ENCODE measurements around the gene LMO3. TPM values are rescaled to one million over a fixed set of nuclear protein-coding genes. Genes with fewer than 3 reads are reported as not detected.

Gene LMO3
- total RNA-seq, 1 donor from 2014 or later: 61.2 TPM

- DNase-seq (ENCODE audit: low spot score): no peak
Measured at GRCh38 chr12:16602412-16602811, 3.5 kb downstream of the LMO3 start.

GRCh38 chr12:16600525-16600924, 5.4 kb downstream of the LMO3 start:
- DNase-seq (ENCODE audit: low spot score): no peak

GRCh38 chr12:16599081-16599480, 6.9 kb downstream of the LMO3 start:
- no peak for DNase-seq (ENCODE audit: low spot score)

DNA sequence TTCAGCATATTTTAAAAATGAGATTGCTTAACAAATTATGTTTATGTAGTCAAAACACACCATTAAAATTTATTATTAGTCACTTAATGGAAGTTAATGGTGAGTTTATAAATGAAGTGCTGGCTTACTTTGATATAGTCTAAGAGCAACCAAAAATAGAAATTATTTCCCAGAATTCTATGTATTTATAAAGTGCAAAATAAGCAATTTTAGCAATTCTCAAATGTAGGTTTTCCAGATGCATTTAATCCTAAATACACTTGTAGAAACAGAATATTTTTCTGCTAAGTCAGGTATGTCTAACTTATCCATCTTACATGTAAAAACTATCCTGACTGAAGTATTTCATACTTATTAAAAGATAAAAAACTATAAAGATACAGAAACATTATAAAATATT, 11.2 kb downstream of the LMO3 start:
- DNase-seq (ENCODE audit: low spot score): no peak

GRCh38 chr12:16593546-16593945, 12.4 kb downstream of the LMO3 start:
- no peak for DNase-seq (ENCODE audit: low spot score)

GRCh38 chr12:16590645-16591044, 15.3 kb downstream of the LMO3 start:
- no peak for DNase-seq (ENCODE audit: low spot score)

DNA sequence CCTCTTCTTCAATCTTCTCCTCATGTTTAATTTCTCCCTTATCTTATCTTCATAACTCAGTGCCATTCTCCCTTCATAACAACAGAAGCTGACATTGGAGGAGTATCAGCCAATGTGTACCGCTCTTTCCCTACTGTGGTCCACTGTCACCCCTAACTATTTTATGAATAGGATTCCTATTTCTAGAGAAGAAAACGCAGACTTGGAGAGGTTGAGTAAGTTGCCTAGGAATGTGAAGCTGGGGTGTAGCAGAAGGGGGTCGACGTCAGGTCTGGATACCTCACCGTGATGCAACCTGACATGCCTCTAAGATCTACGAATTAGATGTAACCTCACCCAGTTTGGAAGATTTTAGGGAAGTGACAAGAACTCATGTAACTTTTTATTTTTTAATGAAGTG, 17.1 kb downstream of the LMO3 start:
- DNase-seq (ENCODE audit: low spot score): no peak

DNA sequence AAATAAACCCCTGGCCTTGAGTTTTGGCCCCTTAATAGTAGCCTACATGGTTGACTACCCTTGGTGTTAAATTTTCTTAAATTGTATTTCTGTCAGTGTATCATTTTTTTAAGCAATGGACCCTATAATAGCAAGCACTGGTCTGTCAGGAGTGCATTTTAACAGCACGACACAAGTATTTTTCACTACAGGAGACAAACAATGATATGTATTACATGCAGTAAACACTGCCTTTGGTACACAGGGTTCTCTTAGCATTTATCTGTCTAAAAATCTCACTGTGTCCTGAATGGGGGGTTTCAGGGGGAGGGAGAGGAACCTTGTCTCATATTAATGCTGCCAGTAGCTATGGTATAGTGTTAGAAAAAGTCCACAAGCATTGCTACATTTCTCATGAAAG, 18.4 kb downstream of the LMO3 start:
- DNase-seq (ENCODE audit: low spot score): no peak

DNA sequence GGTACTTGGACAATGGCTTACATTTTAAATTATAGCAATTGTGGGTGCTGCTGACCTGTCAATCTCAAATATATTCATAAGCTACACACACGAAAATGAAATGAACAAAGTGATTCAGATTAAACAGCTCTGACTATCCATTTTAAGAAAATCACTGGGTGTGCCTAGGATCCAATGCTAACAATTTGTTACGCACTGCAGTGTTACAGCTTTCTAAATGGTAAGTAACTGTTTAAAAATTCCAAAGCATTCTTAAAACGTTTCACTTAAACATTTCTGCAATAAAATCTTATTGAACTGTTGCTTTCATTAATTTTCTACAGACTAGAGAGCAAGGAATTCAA, 18.9 kb downstream of the LMO3 start:
- DNase-seq (ENCODE audit: low spot score): no peak

DNA sequence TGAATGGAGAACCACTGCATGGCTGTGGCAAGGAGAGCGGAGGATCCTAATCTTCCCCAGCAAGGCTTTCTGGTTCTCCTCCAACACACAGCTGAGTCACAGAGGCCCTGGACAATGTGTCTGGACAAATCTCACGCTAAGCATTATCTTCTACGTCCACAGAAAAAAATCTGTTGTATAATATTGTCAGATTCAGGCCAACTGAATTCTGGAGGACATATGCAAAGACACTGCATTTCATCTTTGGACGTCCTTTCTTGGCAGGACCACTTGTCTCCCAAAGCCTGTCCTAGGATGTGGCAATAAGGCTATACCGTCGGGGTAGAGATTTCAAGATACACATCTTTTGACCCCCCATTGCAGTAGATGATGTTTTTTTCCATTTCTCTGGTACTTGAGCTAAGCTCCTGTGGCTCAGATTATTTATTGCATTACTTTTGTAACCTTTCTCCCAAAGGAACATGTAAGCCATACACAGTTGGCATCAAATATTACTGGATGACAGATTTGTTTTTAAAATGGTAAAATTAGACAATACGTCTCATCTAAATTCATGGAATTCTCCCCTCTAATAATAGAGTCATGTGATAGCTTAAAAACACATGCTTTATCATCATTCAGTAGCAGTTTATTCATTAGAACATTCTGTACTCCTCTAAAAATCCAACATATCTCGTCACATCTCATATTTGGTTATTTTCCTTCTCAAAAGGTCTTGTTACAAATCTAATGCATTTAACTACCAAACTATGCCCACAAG, 19.4 kb downstream of the LMO3 start:
- no peak for DNase-seq (ENCODE audit: low spot score)

DNA sequence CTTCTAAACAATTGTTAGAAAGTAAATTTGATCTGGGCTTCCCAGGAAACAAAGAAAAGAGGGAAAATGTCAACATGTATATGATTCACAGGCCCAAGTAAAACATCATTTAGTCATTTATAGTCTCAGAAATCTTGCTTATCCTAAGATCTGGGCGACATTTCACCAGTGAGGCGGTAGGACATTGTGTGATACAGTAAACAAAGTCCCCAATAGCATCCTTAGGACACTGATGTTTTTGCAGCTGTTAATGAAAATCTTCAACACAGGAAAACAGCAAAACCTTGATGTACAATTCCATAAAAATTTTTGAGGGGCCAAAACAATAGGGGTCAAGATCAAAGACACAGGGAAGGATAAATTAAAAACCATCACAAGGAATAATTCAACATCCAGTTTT, 20.2 kb downstream of the LMO3 start:
- no peak for DNase-seq (ENCODE audit: low spot score)

DNA sequence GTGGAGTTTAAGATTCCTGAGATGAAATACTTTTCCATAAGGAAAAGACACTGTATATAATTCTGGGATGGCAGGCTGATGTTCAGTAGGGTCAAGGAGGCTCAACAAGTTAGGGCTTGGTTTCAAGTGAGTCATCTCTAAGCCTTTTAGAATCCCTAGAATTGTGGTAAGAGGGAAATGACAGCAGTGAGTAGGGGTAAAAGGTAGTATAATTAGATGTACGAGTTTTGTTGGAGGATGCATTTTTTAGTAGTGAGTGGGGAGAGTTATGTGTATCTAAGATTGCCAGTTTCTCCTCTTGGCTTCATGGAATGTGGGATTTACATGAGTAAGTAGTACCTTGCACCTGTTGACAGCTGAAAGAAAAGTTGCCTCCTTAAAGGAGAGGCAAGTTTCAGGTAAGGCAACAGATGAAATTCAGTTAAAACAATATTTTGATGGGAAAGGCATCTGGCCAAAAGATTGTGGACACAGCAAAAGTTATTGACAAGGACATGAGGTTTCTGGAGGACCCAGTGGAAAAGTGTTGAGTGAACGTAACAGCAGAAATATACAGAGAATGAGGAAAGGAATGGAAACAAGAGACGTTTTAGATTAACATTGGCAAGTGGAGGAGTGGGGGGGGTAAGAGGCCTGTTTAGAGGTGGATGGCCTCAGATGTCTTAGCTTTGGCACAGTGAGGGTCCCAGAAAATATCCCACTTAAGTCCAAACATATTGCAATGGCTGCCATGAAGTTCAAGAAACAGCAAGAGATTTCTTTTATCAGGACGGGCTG, 21.8 kb downstream of the LMO3 start:
- DNase-seq (ENCODE audit: low spot score): no peak

- DNase-seq (ENCODE audit: low spot score): no peak
Measured at GRCh38 chr12:16581416-16581815, 24.5 kb downstream of the LMO3 start.

GRCh38 chr12:16579041-16579440, 26.9 kb downstream of the LMO3 start:
- no peak for DNase-seq (ENCODE audit: low spot score)

GRCh38 chr12:16573398-16574077, 32.4 kb downstream of the LMO3 start:
- DNase-seq (ENCODE audit: low spot score): no peak

GRCh38 chr12:16568873-16569272, 37.1 kb downstream of the LMO3 start:
- no peak for DNase-seq (ENCODE audit: low spot score)

GRCh38 chr12:16564675-16565074, 41.3 kb downstream of the LMO3 start:
- DNase-seq (ENCODE audit: low spot score): no peak

- DNase-seq (ENCODE audit: low spot score): no peak
Measured at GRCh38 chr12:16563504-16563903, 42.5 kb downstream of the LMO3 start.

DNA sequence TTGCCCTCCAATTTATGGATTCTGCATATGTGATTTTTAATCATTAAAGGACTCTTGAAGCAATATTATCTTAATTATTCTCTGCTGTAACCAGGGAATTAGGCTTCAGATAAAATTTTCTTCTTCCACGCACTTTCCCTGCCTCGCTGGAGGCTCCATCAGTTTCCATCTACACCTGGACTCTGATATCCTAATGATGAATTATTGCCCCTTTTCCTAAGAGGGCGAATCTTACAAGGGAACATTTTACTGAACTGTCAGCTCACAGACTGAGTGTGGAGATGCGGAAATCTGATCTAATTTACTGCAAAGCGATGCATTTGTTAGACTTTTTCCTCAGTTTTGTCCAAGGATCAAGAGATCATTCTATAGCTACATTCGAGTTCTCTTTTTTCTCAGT, 43.0 kb downstream of the LMO3 start:
- no peak for DNase-seq (ENCODE audit: low spot score)

DNA sequence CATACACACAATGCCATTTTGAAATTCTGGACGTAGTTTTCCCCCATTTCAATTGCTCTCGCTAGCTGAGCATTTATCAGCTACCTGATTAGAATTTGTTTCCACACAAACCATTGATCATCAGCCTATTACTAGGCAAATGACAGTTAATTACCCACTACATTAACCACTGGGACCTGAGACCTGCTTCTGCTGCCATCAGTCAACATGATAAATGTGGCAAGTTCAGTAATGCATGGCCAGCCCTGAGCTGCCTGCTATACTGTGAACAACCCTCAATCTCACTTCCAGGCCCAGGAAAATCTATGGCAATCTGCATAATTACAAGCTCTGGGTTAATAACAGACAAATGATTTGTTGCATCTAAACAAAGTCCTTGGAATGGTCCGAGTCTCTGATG, 43.5 kb downstream of the LMO3 start:
- no peak for DNase-seq (ENCODE audit: low spot score)

DNA sequence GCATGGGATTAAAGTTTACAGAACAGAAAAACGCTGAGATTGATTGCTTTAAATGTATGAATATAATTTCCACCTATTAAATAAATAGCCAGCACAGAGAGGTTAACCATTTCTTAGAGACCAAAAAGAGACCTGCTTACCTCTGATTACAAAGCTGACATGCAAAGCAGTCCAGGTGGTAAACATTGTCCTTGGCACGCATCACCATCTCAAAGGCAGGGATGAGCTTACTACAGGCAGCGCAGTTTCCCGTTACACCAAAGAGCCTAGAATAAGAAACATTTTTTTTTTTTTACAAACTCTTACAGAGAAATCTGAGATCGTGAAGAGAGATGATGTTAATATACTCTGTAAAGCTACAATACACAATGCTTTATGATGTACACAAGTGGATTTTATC, 45.7 kb downstream of the LMO3 start:
- no peak for DNase-seq (ENCODE audit: low spot score)

DNA sequence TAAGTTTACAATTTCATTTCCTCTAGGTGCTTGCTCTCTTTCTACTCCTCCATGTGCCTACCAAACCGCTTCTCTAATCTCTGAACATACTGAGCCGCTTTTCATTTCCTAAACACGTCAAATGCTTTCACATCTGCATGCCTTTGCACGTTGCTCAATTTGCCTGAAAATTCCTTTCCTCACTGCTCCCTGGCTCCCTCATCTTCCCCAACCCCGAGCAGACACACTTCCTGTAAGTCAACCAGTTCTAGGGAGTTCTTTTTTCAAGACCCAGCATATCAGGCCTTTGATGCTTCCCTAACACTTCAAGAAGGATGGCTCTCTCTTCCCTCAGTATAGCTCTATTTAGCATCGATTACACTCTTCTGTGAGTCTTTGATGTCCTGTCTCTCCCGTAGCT, 50.3 kb downstream of the LMO3 start:
- no peak for DNase-seq (ENCODE audit: low spot score)
